BLaER1 (cell line): ENCODE measurements around the gene KCNH3.

Source experiments
- H3K27ac ChIP-seq: shearing (Covaris generic); formaldehyde crosslinking; 2 replicates; pipeline ENCODE4 v1.8.1; 2022
- H3K27me3 ChIP-seq: shearing (Covaris generic); formaldehyde crosslinking; 2 replicates; pipeline ENCODE4 v1.8.1; 2022
- H3K36me3 ChIP-seq: shearing (Covaris generic); formaldehyde crosslinking; 2 replicates; pipeline ENCODE4 v1.8.1; 2022
- H3K4me1 ChIP-seq: shearing (Covaris generic); formaldehyde crosslinking; 2 replicates; pipeline ENCODE4 v1.8.1; 2022
- H3K4me2 ChIP-seq: shearing (Covaris generic); formaldehyde crosslinking; 2 replicates; pipeline ENCODE4 v1.8.1; 2022
- H3K4me3 ChIP-seq: shearing (Covaris generic); formaldehyde crosslinking; 2 replicates; pipeline ENCODE4 v1.8.1; 2022
- H3K9ac ChIP-seq: shearing (Covaris generic); formaldehyde crosslinking; 2 replicates; pipeline ENCODE4 v1.8.1; 2022
- H3K9me3 ChIP-seq: shearing (Covaris generic); formaldehyde crosslinking; 2 replicates; pipeline ENCODE4 v1.8.1; 2022
- H4K20me1 ChIP-seq: shearing (Covaris generic); formaldehyde crosslinking; 2 replicates; pipeline ENCODE4 v1.8.1; 2022
- Cebpa-rat ChIP-seq: shearing (Covaris generic); IDR thresholded peaks from 2 replicates; pipeline ENCODE4 v1.8.1; 2022

The KCNH3 gene

DNA sequence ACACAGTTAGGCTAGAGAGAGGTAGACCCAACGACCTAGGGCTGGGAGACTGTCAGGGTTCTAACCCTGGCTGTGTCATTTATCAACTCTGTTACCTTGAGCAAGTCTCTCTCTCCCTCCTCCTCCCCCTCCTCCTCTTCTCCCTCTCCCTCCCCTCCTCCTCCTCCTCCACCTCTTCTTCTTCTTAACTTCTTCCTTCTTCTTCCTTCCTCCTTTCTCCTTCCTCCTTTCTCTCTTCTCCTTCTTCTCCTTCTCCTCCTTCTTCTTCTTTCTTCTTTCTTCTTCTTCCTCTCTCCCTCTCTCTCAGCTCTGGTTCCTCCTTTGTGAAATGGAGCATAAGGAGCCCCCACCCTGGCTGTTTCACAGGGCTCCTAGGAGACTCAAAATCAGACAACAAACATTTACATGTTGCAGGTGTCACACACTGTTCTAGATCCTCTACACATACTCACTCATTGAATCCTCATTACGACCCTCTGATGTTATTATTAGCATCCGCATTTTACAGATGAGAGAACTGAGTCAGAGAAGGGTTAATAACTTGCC, 2.2 kb upstream of the KCNH3 start:
- peaks cover 73% of the 10 kb centered on the region for H3K27me3 ChIP-seq

GRCh38 chr12:49537231-49537751, 1.5 kb upstream of the KCNH3 start:
- Histone ChIP-seq H3K4me1 (peaks cover 32% of the 10 kb centered on the region), H3K36me3 (no peaks in the 10 kb centered on the region), H3K27me3 (peaks cover 80% of the 10 kb centered on the region), H3K9ac (no peak overlapping the region), H3K4me2 (peak overlapping the region; percentile 87), H3K4me3 (peak overlapping the region; percentile 62), H4K20me1 (peaks cover 56% of the 10 kb centered on the region), H3K27ac (no peak overlapping the region), H3K9me3 (no peaks in the 10 kb centered on the region)
- no peak for TF ChIP-seq Cebpa-rat

More for the DNA sequence above, 2.2 kb upstream of the KCNH3 start:
- Histone ChIP-seq H3K4me2 (no peak overlapping the region), H3K27ac (no peak overlapping the region), H3K9ac (no peak overlapping the region), H3K9me3 (no peaks in the 10 kb centered on the region), H3K4me1 (peaks cover 32% of the 10 kb centered on the region), H4K20me1 (peaks cover 56% of the 10 kb centered on the region), H3K36me3 (no peaks in the 10 kb centered on the region), H3K4me3 (no peak overlapping the region)
- no peak for TF ChIP-seq Cebpa-rat

GRCh38 chr12:49537752-49538509, 899 bp upstream of the KCNH3 start:
- peak overlapping the region; percentile 36; the same call in 1 of the 2 replicates for H3K9ac ChIP-seq
- H3K36me3 ChIP-seq: no peaks in the 10 kb centered on the region
- peak overlapping the region; percentile 62 for H3K4me3 ChIP-seq
- H3K27ac ChIP-seq: no peak overlapping the region
- H3K4me1 ChIP-seq: peaks cover 33% of the 10 kb centered on the region
- peaks cover 81% of the 10 kb centered on the region for H3K27me3 ChIP-seq
- TF ChIP-seq Cebpa-rat: no peak
- H3K9me3 ChIP-seq: no peaks in the 10 kb centered on the region
- H4K20me1 ChIP-seq: peaks cover 56% of the 10 kb centered on the region
- H3K4me2 ChIP-seq: peak overlapping the region; percentile 87

GRCh38 chr12:49539406-49540228, 787 bp downstream of the KCNH3 start:
- Histone ChIP-seq H3K27me3 (peaks cover 77% of the 10 kb centered on the region), H4K20me1 (peaks cover 56% of the 10 kb centered on the region), H3K9ac (no peak overlapping the region), H3K9me3 (no peaks in the 10 kb centered on the region), H3K36me3 (no peaks in the 10 kb centered on the region), H3K4me1 (peaks cover 38% of the 10 kb centered on the region), H3K4me2 (peak overlapping the region; percentile 87), H3K27ac (no peak overlapping the region), H3K4me3 (peak overlapping the region; percentile 62)
- no peak for TF ChIP-seq Cebpa-rat

DNA sequence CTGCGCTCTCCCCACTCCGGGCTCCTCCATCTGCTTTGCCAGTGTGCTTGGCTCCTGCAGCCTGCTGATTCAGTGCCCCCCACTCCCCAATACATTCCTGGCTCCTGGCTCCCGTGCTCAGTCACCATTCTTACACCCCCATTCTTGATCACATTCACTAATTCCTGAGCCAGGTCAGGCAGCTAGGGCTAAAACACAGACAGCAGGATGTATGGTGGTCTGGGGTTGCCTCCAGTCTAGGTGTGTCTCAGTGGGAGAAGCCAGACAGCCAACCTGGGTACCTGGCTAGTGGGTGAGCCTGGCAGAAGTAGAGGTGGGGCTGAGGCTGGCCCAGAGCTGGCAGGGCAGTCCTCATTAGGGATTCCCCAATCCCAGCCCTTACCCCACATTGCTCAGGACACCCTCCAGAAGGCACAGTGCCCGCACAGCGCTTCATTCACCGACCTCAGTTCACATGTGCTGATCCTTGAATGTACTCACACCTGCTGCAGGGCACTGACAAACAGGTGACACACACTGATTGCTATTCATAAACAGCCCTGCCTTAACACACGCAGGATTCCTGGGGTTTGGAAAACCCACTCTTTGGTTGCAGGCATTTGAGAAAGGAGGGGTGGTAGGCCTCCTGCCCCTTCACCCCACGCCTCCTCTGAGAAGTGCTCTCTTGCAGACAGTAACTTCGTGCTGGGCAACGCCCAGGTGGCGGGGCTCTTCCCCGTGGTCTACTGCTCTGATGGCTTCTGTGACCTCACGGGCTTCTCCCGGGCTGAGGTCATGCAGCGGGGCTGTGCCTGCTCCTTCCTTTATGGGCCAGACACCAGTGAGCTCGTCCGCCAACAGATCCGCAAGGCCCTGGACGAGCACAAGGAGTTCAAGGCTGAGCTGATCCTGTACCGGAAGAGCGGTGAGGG, 1.7 kb downstream of the KCNH3 start:
- no peak for TF ChIP-seq Cebpa-rat
- H3K27me3 ChIP-seq: peaks cover 69% of the 10 kb centered on the region
- H3K36me3 ChIP-seq: no peaks in the 10 kb centered on the region
- H3K4me1 ChIP-seq: peaks cover 38% of the 10 kb centered on the region
- peak overlapping the region; percentile 87; the same call in 1 of the 2 replicates for H3K4me2 ChIP-seq
- no peak overlapping the region for H3K9ac ChIP-seq
- no peaks in the 10 kb centered on the region for H3K9me3 ChIP-seq
- no peak overlapping the region for H3K4me3 ChIP-seq
- H4K20me1 ChIP-seq: peaks cover 54% of the 10 kb centered on the region
- H3K27ac ChIP-seq: no peak overlapping the region

- Histone ChIP-seq H3K4me3 (no peak overlapping the region), H3K27ac (no peak overlapping the region), H3K27me3 (peaks cover 61% of the 10 kb centered on the region), H3K4me2 (no peak overlapping the region), H3K9ac (no peak overlapping the region), H4K20me1 (peaks cover 46% of the 10 kb centered on the region), H3K36me3 (no peaks in the 10 kb centered on the region), H3K9me3 (no peaks in the 10 kb centered on the region), H3K4me1 (peaks cover 38% of the 10 kb centered on the region)
- TF ChIP-seq Cebpa-rat: no peak
These were observed 2.5 kb downstream of the KCNH3 start for GRCh38 chr12:49541140-49541861.

GRCh38 chr12:49541911-49542505, 3.2 kb downstream of the KCNH3 start:
- Histone ChIP-seq H3K36me3 (no peaks in the 10 kb centered on the region), H3K27ac (no peak overlapping the region), H3K27me3 (peaks cover 59% of the 10 kb centered on the region), H3K9ac (no peak overlapping the region), H3K4me1 (peaks cover 33% of the 10 kb centered on the region), H4K20me1 (peaks cover 39% of the 10 kb centered on the region), H3K4me3 (no peak overlapping the region), H3K9me3 (no peaks in the 10 kb centered on the region), H3K4me2 (no peak overlapping the region)
- no peak for TF ChIP-seq Cebpa-rat

GRCh38 chr12:49542592-49543160, 3.8 kb downstream of the KCNH3 start:
- no peaks in the 10 kb centered on the region for H3K36me3 ChIP-seq
- H3K9ac ChIP-seq: no peak overlapping the region
- H3K4me2 ChIP-seq: peak overlapping the region; percentile 30
- no peak overlapping the region for H3K27ac ChIP-seq
- H3K27me3 ChIP-seq: peaks cover 59% of the 10 kb centered on the region
- H3K9me3 ChIP-seq: no peaks in the 10 kb centered on the region
- H3K4me3 ChIP-seq: no peak overlapping the region
- H4K20me1 ChIP-seq: peaks cover 33% of the 10 kb centered on the region
- no peak for TF ChIP-seq Cebpa-rat
- H3K4me1 ChIP-seq: peaks cover 27% of the 10 kb centered on the region
